ENCODE results near the gene MX2.

The MX2 gene

GRCh38 chr21:41442481-41443186, 80.8 kb downstream of the MX2 start:
- no peak for DNase-seq

GRCh38 chr21:41443562-41443961, 81.7 kb downstream of the MX2 start:
- no peak for DNase-seq

- no peak for DNase-seq
Measured at GRCh38 chr21:41444703-41445464, 83.1 kb downstream of the MX2 start.

- no peak for DNase-seq
Measured at GRCh38 chr21:41445465-41445862, 83.6 kb downstream of the MX2 start.

GRCh38 chr21:41446586-41446985, 84.8 kb downstream of the MX2 start:
- no peak for DNase-seq

- no peak for DNase-seq
Measured at GRCh38 chr21:41447356-41447755, 85.5 kb downstream of the MX2 start.

GRCh38 chr21:41449613-41450012, 87.8 kb downstream of the MX2 start:
- no peak for DNase-seq

- DNase-seq = no peak
Measured at GRCh38 chr21:41451753-41452676, 90.2 kb downstream of the MX2 start.

GRCh38 chr21:41453198-41453597, 91.4 kb downstream of the MX2 start:
- no peak for DNase-seq

- no peak for DNase-seq
Measured at GRCh38 chr21:41453761-41454160, 91.9 kb downstream of the MX2 start.

GRCh38 chr21:41458121-41458520, 96.3 kb downstream of the MX2 start:
- no peak for DNase-seq

GRCh38 chr21:41458559-41458958, 96.7 kb downstream of the MX2 start:
- no peak for DNase-seq

All from NCI-H510A treated with DMSO at 0.1 percent for 48 hours (cell line).